NCI-H2196 treated with DMSO at 0.1 percent for 48 hours (cell line): Measurements from ENCODE around the gene PDE4B.

Experiments
- DNase-seq: peaks from one replicate; lab custom pipeline; 2025; ENCODE audit not compliant: unreplicated experiment; lab: John Stamatoyannopoulos, UW

PDE4B gene

GRCh38 chr1:66226985-66227384 lies 434.3 kb downstream of the PDE4B start:
- no peak for DNase-seq

GRCh38 chr1:66227966-66228365 lies 435.3 kb downstream of the PDE4B start:
- DNase-seq = no peak

- no peak for DNase-seq
These were observed 438.5 kb downstream of the PDE4B start for GRCh38 chr1:66231217-66231616.

DNA sequence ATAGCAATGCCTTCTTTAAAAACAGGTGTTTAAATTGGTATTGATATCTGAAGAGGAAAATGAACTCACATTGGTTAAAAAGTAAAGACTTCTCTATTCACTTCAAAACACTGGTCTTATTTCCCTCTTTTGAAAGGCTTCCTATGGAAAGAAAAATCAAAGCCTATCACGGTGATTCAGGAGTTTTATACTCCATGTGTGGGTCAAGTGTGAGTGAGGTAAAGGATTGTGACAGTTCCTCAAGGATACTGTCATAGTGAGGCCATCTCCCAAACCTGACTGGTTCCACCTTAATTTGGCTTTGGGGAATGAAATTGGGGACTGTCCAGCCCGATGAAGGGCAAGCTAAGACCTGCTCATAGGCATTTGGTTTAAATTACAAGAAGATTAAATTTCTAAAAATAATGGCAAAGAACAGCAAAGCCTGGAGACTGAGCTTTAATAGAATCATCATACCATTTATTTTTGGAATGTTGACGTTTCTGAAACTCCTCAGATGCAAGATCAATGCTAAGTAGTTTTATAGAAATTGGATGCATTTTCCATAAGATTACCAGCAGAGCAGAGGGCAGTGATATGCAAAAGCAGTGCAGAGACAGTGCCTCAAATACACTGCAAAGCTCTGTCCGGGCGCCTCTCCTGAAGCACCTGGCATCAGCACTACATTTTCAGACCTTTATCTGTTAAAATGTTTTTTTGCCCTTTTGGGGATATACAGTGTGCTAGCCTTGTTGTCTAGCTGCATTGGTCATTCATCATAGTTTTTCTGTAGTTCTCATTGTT lies 439.2 kb downstream of the PDE4B start:
- no peak for DNase-seq

GRCh38 chr1:66237042-66237441 lies 444.3 kb downstream of the PDE4B start:
- DNase-seq = no peak

DNA sequence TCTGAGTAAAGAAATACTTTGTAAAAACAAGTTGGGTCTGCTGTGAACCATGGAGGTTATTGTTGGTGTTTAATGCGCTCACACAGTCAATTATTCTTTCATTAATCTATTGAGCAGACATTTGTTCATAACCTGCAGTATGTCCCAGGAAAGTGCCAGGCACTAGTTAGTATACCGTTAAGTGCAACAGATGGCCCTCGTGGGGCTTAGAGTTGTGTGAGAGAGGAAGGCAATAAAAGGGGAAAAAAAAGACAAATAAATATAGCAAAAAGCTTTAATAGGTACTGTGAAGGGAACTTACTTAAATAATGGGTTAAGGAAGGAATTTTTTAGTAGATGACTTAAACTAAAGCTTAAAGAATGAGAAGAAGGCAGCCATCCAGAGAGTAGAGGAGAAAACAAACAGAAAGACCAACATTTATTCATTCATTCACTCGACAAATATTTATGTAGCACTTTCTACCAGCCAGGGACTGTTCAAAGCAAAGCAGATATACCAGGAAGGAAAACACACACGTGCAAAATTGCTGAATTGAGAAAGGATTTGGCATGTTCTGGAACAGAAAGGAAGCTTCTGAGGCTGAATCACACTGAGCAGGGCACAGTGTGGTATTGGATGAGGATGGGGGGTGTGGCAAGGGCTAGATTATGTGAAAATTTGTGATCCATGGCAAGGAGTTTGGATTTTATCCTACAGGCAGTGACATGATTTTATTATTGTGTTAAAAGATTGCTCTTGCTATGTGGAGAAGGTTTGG lies 445.2 kb downstream of the PDE4B start:
- DNase-seq = no peak

DNA sequence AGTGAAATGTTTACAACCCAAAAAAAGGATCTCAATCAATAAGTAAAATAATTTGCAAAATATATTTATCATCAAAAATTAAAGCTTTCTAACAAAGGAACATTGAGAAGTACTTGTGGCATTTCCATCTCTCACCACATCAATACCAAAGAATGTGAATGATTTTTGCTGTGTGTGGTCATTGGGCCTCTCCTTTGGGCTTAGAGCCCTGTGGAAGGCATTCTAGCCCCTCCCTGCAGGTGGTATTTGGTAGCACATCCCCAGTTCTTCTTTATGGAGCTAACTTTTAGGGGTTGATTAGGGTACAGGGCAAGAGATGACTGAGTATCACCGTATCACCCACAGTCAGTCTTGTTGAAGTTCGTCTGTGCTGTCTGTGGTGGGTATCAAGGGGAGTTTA lies 447.1 kb downstream of the PDE4B start:
- no peak for DNase-seq

DNA sequence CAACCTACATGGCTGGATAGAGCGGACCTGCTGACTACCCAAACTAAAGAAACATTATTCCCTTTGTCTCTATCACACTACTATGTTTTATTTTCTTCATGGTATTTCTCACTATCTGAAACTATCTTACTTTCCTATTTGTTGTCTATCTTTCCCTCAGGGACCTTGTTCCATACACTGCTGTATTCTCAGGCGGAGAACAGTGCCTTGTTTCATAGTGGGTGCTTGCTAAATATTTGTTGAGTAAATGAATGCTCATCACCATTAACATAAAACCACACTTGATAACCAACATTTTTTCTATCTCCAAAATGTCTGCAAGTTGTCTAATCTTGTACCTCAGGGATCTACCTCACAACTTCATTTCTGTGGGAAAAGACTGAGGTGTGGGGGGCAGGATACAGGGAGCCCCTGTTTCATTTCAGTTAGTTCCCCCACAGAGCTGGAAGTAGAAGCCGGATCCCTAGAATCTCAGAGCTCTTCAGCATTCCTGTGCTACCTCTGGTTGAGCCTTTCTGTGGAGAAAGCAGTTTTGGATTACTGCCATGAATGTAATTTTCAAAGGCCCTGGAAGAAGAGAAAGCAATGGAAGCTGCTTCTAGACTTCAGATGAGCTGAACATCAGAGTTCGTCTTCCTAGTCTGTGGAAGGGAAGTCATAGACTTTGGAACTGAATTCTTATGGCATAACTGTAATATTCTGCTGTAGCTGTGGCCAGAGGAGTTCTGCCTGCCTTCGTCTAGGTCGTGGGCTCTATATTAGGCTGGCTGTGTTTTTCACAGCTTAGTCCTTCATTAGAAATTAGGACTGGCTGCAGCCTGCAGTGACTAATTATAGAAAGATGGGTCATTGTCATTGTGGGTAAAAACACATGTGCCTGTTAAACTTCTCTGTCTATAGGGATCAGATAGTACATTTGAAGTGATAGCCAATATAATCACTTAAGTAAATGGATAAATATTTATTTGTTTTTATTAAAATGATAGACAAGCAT lies 448.1 kb downstream of the PDE4B start:
- no peak for DNase-seq

DNA sequence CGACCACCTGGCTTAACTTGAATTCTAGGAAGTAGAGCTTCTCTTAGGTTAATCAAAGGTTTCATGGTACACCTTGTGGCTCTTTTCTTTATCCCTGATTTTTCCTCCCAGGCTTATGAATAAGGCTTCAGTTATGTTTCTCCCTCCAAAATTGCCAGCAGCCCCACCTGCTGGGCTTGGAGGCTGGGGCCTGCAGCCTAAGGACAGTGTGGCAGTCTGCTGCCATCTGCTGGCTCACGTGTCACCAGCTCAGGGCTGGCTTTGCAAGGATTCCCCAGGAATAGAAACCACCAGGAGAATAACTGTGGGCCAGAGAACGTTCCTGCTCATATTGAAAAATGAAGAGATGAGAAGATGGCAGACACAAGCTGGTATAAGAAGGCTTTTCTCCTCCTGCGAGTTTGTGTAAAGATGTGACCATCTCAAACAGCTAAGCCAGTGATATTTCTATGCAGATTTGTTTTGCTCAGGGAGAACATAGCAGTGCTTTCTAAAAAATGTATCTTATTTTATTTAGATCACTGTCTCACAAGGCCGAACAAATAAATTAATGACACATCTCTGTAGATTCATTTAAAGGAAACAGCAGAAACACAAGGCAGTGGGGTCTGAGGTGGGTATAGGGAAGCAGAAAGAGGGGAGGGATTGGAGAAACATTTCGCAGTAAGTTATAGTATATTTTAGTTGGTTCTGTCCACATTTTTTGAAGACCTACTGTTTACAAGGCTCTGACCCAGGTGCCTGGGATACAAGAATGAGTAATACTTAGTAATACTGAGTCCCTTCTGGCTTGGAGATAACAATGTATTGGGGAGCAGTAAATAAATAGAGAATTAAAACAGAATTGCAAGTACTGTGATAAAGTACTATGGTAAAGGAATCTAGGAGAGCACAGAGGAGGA lies 450.2 kb downstream of the PDE4B start:
- DNase-seq = peak; percentile 55

- no peak for DNase-seq
These were observed 450.9 kb downstream of the PDE4B start for GRCh38 chr1:66243548-66244130.

- DNase-seq = no peak
These were observed 451.7 kb downstream of the PDE4B start for GRCh38 chr1:66244429-66244828.

DNA sequence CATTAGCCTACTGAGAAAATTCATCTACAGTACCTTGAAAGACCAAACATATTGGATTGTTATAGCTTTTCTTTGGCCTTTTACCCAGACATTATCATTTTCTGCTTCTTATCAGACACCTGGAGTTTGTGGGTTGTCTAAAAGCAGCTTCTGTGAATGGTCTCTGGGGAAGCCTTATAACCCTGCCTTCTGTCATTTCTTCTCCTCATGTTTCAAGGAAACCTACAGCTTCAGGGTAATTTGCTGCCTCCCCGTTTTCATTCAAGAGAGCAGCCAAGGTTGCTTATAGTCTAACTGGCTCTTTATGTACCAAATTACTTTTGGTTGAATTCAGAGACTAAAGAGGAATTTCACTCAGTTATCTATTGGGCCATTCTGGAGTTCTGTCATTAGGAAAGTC lies 453.0 kb downstream of the PDE4B start:
- DNase-seq = no peak

GRCh38 chr1:66246351-66247269 lies 453.9 kb downstream of the PDE4B start:
- DNase-seq = no peak

DNA sequence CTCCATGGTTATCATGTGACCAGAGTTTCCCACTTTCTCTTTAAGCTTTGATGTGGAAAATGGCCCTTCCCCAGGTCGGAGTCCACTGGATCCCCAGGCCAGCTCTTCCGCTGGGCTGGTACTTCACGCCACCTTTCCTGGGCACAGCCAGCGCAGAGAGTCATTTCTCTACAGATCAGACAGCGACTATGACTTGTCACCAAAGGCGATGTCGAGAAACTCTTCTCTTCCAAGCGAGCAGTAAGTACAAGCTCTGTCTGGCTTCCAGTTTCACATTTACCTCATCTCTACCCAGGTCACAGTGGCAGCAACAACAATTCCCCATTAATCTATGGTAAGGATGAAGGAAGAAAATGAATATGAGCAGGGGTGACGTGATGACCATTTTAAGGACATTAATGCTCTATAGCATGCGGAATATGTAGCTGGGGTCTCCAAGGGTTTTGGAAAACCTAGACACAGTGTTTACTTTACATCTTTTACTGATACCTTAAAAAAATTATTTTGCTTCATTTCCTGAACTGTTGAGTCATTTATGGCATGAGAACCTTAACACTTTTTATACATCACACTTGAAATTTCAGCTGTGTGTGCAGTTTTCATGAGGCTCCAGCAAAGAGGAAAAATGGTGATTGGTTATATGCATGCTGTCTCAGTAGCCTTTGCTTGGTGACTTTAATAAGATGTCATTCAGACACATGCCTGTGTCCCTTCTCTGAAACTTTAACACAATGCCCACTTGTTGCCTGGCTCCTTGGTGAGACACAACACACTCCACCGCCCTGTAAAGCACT lies 454.9 kb downstream of the PDE4B start:
- no peak for DNase-seq

- DNase-seq = no peak
These were observed 455.6 kb downstream of the PDE4B start for GRCh38 chr1:66248257-66248656.

DNA sequence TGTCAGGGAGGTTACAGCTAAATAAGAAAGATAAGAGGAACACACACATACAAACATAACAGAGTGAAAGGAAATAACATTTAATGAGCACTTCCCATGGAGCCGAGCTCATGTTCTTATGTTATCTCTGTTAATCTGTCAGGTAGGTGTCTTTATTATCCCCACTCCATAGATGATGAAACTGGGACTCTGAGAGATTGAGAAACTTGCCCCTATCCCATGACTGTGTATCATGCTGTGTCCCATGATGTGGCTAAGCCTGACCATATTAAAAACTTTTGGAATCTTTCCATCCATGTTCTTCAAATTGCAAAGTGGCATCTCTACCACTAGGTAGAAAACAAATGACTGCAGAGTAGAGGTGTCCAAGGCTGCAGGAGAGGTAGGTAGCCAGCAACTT lies 456.1 kb downstream of the PDE4B start:
- DNase-seq = no peak

DNA sequence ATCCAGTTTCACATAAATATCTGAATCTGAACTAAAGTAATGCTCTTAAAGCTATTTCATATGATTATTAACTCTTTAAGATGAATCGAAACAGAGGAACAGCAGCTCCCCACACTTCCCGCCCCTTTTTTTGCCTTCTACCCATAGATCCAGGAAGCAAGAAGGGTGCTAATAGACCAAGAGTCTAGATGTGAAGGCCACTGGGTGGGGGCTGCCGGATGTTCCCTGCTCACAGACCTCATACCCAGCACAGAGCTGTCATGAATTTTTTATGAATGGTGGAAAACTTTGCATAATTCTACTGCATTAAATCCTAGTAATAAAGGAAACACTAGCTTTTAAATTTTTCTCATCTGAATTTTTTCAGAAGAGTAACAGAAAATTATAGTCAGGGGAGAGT lies 457.4 kb downstream of the PDE4B start:
- DNase-seq = no peak

DNA sequence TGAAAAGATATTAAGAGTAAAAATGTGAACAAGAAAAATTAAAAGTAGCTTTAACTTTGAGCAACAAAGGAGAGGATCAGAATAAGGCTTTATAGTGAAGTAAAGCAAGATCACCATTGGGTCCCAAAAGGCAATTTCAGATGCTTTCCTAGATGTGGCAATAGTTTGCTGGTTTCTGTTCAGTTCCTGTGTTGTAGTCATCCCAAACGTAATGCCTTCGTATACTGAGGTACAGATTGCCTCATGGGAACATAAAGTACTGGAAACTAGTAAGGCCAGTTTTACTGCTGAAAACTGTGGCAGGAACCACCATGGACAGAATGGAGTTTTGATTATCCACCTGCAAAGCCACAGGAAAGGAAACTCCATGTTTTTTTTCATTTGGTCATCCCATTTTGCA lies 457.8 kb downstream of the PDE4B start:
- DNase-seq = no peak
